Pons (tissue), 1 donor: ENCODE measurements around the gene ATP1A1.

ENCODE experiments used
- DNase-seq: peaks from one replicate; pipeline ENCODE4 v3.0.0-alpha.2; 2016; ENCODE audit warnings: low spot score

Gene ATP1A1

GRCh38 chr1:116372651-116373430, at the start of gene ATP1A1:
Gene ATP1A1 (plus strand): TSS chr1:116373244. CDS start chr1:116373512, 268 bp downstream.
- DNase-seq: peak; percentile 87

GRCh38 chr1:116323491-116323890, 49.6 kb upstream of the ATP1A1 start:
- no peak for DNase-seq

- no peak for DNase-seq
Measured at GRCh38 chr1:116324411-116324810, 48.6 kb upstream of the ATP1A1 start.

- no peak for DNase-seq
Measured at GRCh38 chr1:116325104-116325503, 47.9 kb upstream of the ATP1A1 start.

- no peak for DNase-seq
Measured at GRCh38 chr1:116325922-116326321, 47.1 kb upstream of the ATP1A1 start.

GRCh38 chr1:116326486-116326885, 46.6 kb upstream of the ATP1A1 start:
- peak; percentile 46 for DNase-seq

- DNase-seq: peak; percentile 44
Measured at GRCh38 chr1:116328671-116329070, 44.4 kb upstream of the ATP1A1 start.

GRCh38 chr1:116329524-116330341, 43.3 kb upstream of the ATP1A1 start:
- DNase-seq: peak; percentile 78

GRCh38 chr1:116330342-116330652, 42.7 kb upstream of the ATP1A1 start:
- no peak for DNase-seq

- no peak for DNase-seq
Measured at GRCh38 chr1:116330846-116331245, 42.2 kb upstream of the ATP1A1 start.

GRCh38 chr1:116331523-116331922, 41.5 kb upstream of the ATP1A1 start:
- no peak for DNase-seq

GRCh38 chr1:116332451-116332850, 40.6 kb upstream of the ATP1A1 start:
- peak; percentile 25 for DNase-seq

GRCh38 chr1:116333171-116334014, 39.7 kb upstream of the ATP1A1 start:
- DNase-seq: no peak

- no peak for DNase-seq
Measured at GRCh38 chr1:116334015-116334547, 39.0 kb upstream of the ATP1A1 start.

GRCh38 chr1:116334868-116335635, 38.0 kb upstream of the ATP1A1 start:
- DNase-seq: no peak

GRCh38 chr1:116335850-116336624, 37.0 kb upstream of the ATP1A1 start:
- DNase-seq: no peak

- no peak for DNase-seq
Measured at GRCh38 chr1:116337398-116337797, 35.6 kb upstream of the ATP1A1 start.

GRCh38 chr1:116338400-116338799, 34.6 kb upstream of the ATP1A1 start:
- no peak for DNase-seq

- DNase-seq: no peak
Measured at GRCh38 chr1:116340506-116341231, 32.4 kb upstream of the ATP1A1 start.

GRCh38 chr1:116343019-116343418, 30.0 kb upstream of the ATP1A1 start:
- DNase-seq: no peak
